H1 (cell line): ENCODE results near the gene SPSB1. TPM values are rescaled to one million over a fixed set of nuclear protein-coding genes. Genes with fewer than 3 reads are reported as not detected.

ENCODE experiments used
- CTCF ChIA-PET: fragments of 300-600 bp; sonication (Branson Sonifier 250); formaldehyde crosslinking; loops from one replicate; lab custom pipeline; 2021; ENCODE audit not compliant: partially characterized antibody; lab: Charles Lee
- POLR2A ChIA-PET: fragments of 300-600 bp; sonication (Branson Sonifier 250); formaldehyde crosslinking; loops from one replicate; lab custom pipeline; 2021; ENCODE audit warnings: inconsistent platforms; ENCODE audit not compliant: partially characterized antibody; lab: Charles Lee
- DNase-seq, 2 experiments: peaks; one replicate each; pipeline versions ENCODE4 v3.0.0 to v3.0.0-alpha.2; 2010 to 2022; ENCODE audit warnings: low spot score in 2 of 2, low read depth in 1 of 2, mixed read lengths in 1 of 2
- FAIRE-seq: peaks from 2 replicates; lab custom pipeline; 2011; peaks lifted over from hg19 to GRCh38; lab: Jason Lieb, UNC
- H2AFZ ChIP-seq: 2 replicates; pipeline ENCODE4 v1.8.1; 2012; ENCODE audit warnings: low read length, inconsistent platforms
- H2AK5ac ChIP-seq: 2 replicates; pipeline ENCODE4 v1.6.1; 2013; ENCODE audit warnings: low read depth, low read length
- H2BK120ac ChIP-seq: replicated peaks from 2 replicates; pipeline ENCODE3; 2013; ENCODE audit warnings: low read depth, low read length, inconsistent platforms
- H2BK12ac ChIP-seq: 2 replicates; pipeline ENCODE4 v1.6.1; 2013; ENCODE audit warnings: low read depth, low read length
- H2BK15ac ChIP-seq: 2 replicates; pipeline ENCODE4 v1.6.1; 2013; ENCODE audit warnings: low read length
- H2BK20ac ChIP-seq: 2 replicates; pipeline ENCODE4 v1.6.1; 2013; ENCODE audit warnings: low read length
- H2BK5ac ChIP-seq: 2 replicates; pipeline ENCODE4 v1.6.1; 2013; ENCODE audit warnings: low read depth, low read length
- H3K14ac ChIP-seq: 2 replicates; pipeline ENCODE4 v1.6.1; 2013; ENCODE audit warnings: inconsistent platforms; ENCODE audit not compliant: insufficient read length
- H3K18ac ChIP-seq: 2 replicates; pipeline ENCODE4 v1.6.1; 2013; ENCODE audit warnings: low read length; ENCODE audit errors: extremely low read depth
- H3K23ac ChIP-seq: 2 replicates; pipeline ENCODE4 v1.6.1; 2013; ENCODE audit warnings: inconsistent platforms; ENCODE audit not compliant: insufficient read length
- H3K23me2 ChIP-seq: 2 replicates; pipeline ENCODE4 v1.6.1; 2013; ENCODE audit warnings: low read depth, low read length
- H3K27ac ChIP-seq: 2 replicates; pipeline ENCODE4 v1.6.1; 2011; ENCODE audit warnings: low read depth, low read length, inconsistent platforms
- H3K27me3 ChIP-seq, 4 experiments: replicated peaks in 1 of 4; 1 replicate in 1 of 4; 2 replicates in 3 of 4; pipeline versions ENCODE4 v1.6.1 to v1.8.1; 2011 to 2013; ENCODE audit warnings: low read length in 3 of 4, mild to moderate bottlenecking in 3 of 4, inconsistent platforms in 2 of 4, mixed read lengths in 2 of 4, moderate library complexity in 1 of 4; ENCODE audit not compliant: control insufficient read depth in 3 of 4, insufficient read depth in 3 of 4; ENCODE audit errors: extremely low read depth in 1 of 4
- H3K36me3 ChIP-seq, 4 experiments: 2 replicates each; pipeline versions ENCODE4 v1.6.1 to v1.8.1; 2011 to 2013; ENCODE audit warnings: mild to moderate bottlenecking in 4 of 4, low read length in 3 of 4, moderate library complexity in 2 of 4, control low read depth in 1 of 4, inconsistent platforms in 1 of 4; ENCODE audit not compliant: insufficient read depth in 4 of 4, control insufficient read depth in 2 of 4
- H3K4ac ChIP-seq: replicated peaks from 2 replicates; pipeline ENCODE3; 2013; ENCODE audit warnings: low read length, low read depth, mixed read lengths, inconsistent platforms; ENCODE audit not compliant: insufficient read length
- H3K4me1 ChIP-seq, 4 experiments: replicated peaks in 1 of 4; 1 replicate in 1 of 4; 2 replicates in 3 of 4; pipeline versions ENCODE4 v1.6.1 to v1.8.1; 2011 to 2013; ENCODE audit warnings: low read length in 3 of 4, inconsistent platforms in 2 of 4, mixed read lengths in 1 of 4; ENCODE audit not compliant: insufficient read depth in 4 of 4, control insufficient read depth in 3 of 4
- H3K4me2 ChIP-seq, 2 experiments: 2 replicates each; pipeline versions ENCODE4 v1.6.1 to v1.8.1; 2011 to 2013; ENCODE audit warnings: low read depth in 2 of 2, low read length in 2 of 2, control low read depth in 1 of 2, inconsistent platforms in 1 of 2, mild to moderate bottlenecking in 1 of 2; ENCODE audit not compliant: insufficient read depth in 1 of 2
- H3K4me3 ChIP-seq, 4 experiments: fragments of 200-600, 300-600 bp in 1 of 4; sonication (generic), shearing (Covaris generic), sonication (Bioruptor Twin) in 1 of 4; 2 replicates each; pipeline versions ENCODE4 v1.5.1 to v1.8.1; 2011 to 2016; ENCODE audit warnings: low read length in 4 of 4, low read depth in 3 of 4, control low read depth in 2 of 4, inconsistent platforms in 2 of 4, mild to moderate bottlenecking in 2 of 4, mixed read lengths in 1 of 4, moderate library complexity in 1 of 4; ENCODE audit not compliant: insufficient read depth in 2 of 4; ENCODE audit errors: extremely low read depth in 1 of 4
- H3K56ac ChIP-seq: replicated peaks from 2 replicates; pipeline ENCODE3; 2013; ENCODE audit warnings: low read depth, mild to moderate bottlenecking, mixed read lengths, low read length, inconsistent platforms; ENCODE audit not compliant: insufficient read length
- H3K79me1 ChIP-seq: 2 replicates; pipeline ENCODE4 v1.6.1; 2013; ENCODE audit warnings: low read depth, low read length, control low read depth
- H3K79me2 ChIP-seq, 2 experiments: 2 replicates each; pipeline versions ENCODE4 v1.6.1 to v1.8.1; 2012 to 2013; ENCODE audit warnings: low read length in 2 of 2, mild to moderate bottlenecking in 2 of 2, inconsistent platforms in 1 of 2; ENCODE audit not compliant: insufficient read depth in 2 of 2, control insufficient read depth in 1 of 2
- H3K9ac ChIP-seq, 4 experiments: replicated peaks in 1 of 4; 1 replicate in 1 of 4; 2 replicates in 3 of 4; pipeline versions ENCODE4 v1.6.1 to v1.8.1; 2011 to 2013; ENCODE audit warnings: low read depth in 3 of 4, low read length in 3 of 4, control low read depth in 2 of 4, mild to moderate bottlenecking in 2 of 4, moderate library complexity in 2 of 4, inconsistent platforms in 1 of 4; ENCODE audit errors: extremely low read depth in 1 of 4
- H3K9me3 ChIP-seq, 2 experiments: 2 replicates each; pipeline versions ENCODE4 v1.6.1 to v1.8.1; 2012 to 2013; ENCODE audit warnings: mild to moderate bottlenecking in 2 of 2, moderate library complexity in 2 of 2, control low read depth in 1 of 2, inconsistent platforms in 1 of 2, low read depth in 1 of 2, low read length in 1 of 2, mixed read lengths in 1 of 2; ENCODE audit not compliant: insufficient read depth in 2 of 2
- H4K20me1 ChIP-seq, 2 experiments: replicated peaks in 1 of 2; 2 replicates each; pipeline versions ENCODE3 to v1.8.1; 2011 to 2013; ENCODE audit warnings: inconsistent platforms in 2 of 2, low read length in 2 of 2, mild to moderate bottlenecking in 1 of 2; ENCODE audit not compliant: insufficient read depth in 2 of 2, control insufficient read depth in 1 of 2
- H4K5ac ChIP-seq: 2 replicates; pipeline ENCODE4 v1.6.1; 2013; ENCODE audit warnings: low read length, low read depth, mixed read lengths, inconsistent platforms; ENCODE audit not compliant: insufficient read length
- H4K8ac ChIP-seq: 2 replicates; pipeline ENCODE4 v1.8.0; 2013; ENCODE audit warnings: mild to moderate bottlenecking, moderate library complexity, low read length, inconsistent platforms; ENCODE audit not compliant: insufficient read depth; ENCODE audit errors: extremely low read depth
- H4K91ac ChIP-seq: replicated peaks from 2 replicates; pipeline ENCODE3; 2013; ENCODE audit warnings: low read length, mixed read lengths, inconsistent platforms; ENCODE audit not compliant: insufficient read length
- ATF2 ChIP-seq: IDR thresholded peaks from 2 replicates; pipeline ENCODE4 v1.6.1; 2012; ENCODE audit warnings: low read length, inconsistent platforms
- ATF3 ChIP-seq: IDR thresholded peaks from 2 replicates; pipeline ENCODE4 v1.6.1; 2011; ENCODE audit warnings: low read depth, mild to moderate bottlenecking, low read length; ENCODE audit not compliant: insufficient read depth
- BRCA1 ChIP-seq: IDR thresholded peaks from 2 replicates; pipeline ENCODE4 v1.6.1; 2012; ENCODE audit warnings: low read depth, low read length, improper control_type of control experiment
- CEBPB ChIP-seq: IDR thresholded peaks from 2 replicates; pipeline ENCODE4 v1.6.1; 2012; ENCODE audit warnings: low read depth, low read length
- EZH2 ChIP-seq: fragments of 200-600 bp; sonication (generic); IDR thresholded peaks from 2 replicates; pipeline ENCODE4 v1.7.1; 2012; ENCODE audit warnings: low read depth, mild to moderate bottlenecking, moderate library complexity, low read length, inconsistent platforms; ENCODE audit not compliant: severe bottlenecking
- GABPA ChIP-seq: IDR thresholded peaks from 2 replicates; pipeline ENCODE4 v1.6.1; 2011; ENCODE audit warnings: mild to moderate bottlenecking, low read length, moderate library complexity, borderline replicate concordance; ENCODE audit not compliant: insufficient read depth
- JUN ChIP-seq: IDR thresholded peaks from 2 replicates; pipeline ENCODE4 v1.6.1; 2011; ENCODE audit warnings: low read depth, mild to moderate bottlenecking, improper control_type of control experiment, low read length
- JUND ChIP-seq: IDR thresholded peaks from 2 replicates; pipeline ENCODE4 v1.6.1; 2011; ENCODE audit warnings: mild to moderate bottlenecking, improper control_type of control experiment, low read length
- WGBS, 2 experiments: shearing (Covaris generic) in 1 of 2; methylation state at CpG; one replicate each; pipeline versions ENCODE4 v1.1.6 to v1.1.7; 2013 to 2015; ENCODE audit warnings: low lambda C conversion rate in 2 of 2, mixed read lengths in 2 of 2, inconsistent platforms in 1 of 2, low coverage in 1 of 2, missing lambda C conversion rate in 1 of 2; ENCODE audit not compliant: insufficient replicate concordance in 2 of 2, insufficient coverage in 1 of 2, insufficient read length in 1 of 2; ENCODE audit errors: extremely low coverage in 1 of 2, missing lambda C conversion rate in 1 of 2; 5-methylcytosine and 5-hydroxymethylcytosine counted together
- polyA plus RNA-seq, 7 experiments: library from polyadenylated mRNA; depleted of rRNA in 3 of 7; stranded (reverse) in 5 of 7; unstranded in 2 of 7; fragments of >200 nt in 5 of 7; fragments of 200-250 nt in 2 of 7; gene quantifications; 1 replicate in 5 of 7; 2 replicates in 1 of 7; 4 replicates in 1 of 7; pipeline versions ENCODE4 v1.2.1 to v1.2.3, GENCODE V29; 2011 to 2013; ENCODE audit warnings: missing spikeins in 2 of 7, mixed read lengths in 2 of 7
- total RNA-seq: library from RNA; stranded (reverse); fragmentation: NEBNext Ultra II Directional; extraction: Animal tissue kit (Norgen Biotek cat#: 25700); gene quantifications from 2 replicates; pipeline ENCODE4 v1.2.1, GENCODE V29; 2021

The SPSB1 gene
- total and polyA plus RNA-seq, 2 of the 8 experiments (the other 6 are each of a cell fraction or from before 2014, with no cell fraction given), result 5.3 to 6.4 TPM

- no peak overlapping the region for H3K4me3 ChIP-seq
- H2AFZ ChIP-seq, result no peak overlapping the region
- no peak overlapping the region for H3K9ac ChIP-seq
- H2BK120ac ChIP-seq, result no peak overlapping the region
- H2BK20ac ChIP-seq, result no peak overlapping the region
- H4K20me1 ChIP-seq, result peaks cover 2 to 3% of the 10 kb centered on the region in 2 experiments
- no peak overlapping the region for H2BK12ac ChIP-seq
- no peak overlapping the region for H3K4me2 ChIP-seq
- no peak overlapping the region for H4K5ac ChIP-seq
- no peaks in the 10 kb centered on the region for H3K79me2 ChIP-seq
- H3K56ac ChIP-seq, result no peak overlapping the region
- no peak overlapping the region for H2BK15ac ChIP-seq
- no peaks in the 10 kb centered on the region for H3K9me3 ChIP-seq
- ChIA-PET CTCF (interaction anchor here (0.6 to 2.2 kb wide), 6 partner anchors 9 to 501 kb away, joined by 3 to 7 read pairs (median 3); no protein-coding TSS in a partner anchor), POLR2A (no interaction called here)
- H3K79me1 ChIP-seq, result peaks cover 2% of the 10 kb centered on the region
- H3K23ac ChIP-seq, result no peak overlapping the region
- DNase-seq, result no peak
- FAIRE-seq, result no peak
- no peak overlapping the region for H3K18ac ChIP-seq
- H4K8ac ChIP-seq, result peak overlapping the region; percentile 71; the same call in 1 of the 2 replicates
- WGBS, 2 experiments, result 87% methylated on average over 8 of the region's 8 CpGs; no CpG with 5 or more reads in 1 of the 2 experiments
- H3K27ac ChIP-seq, result no peak overlapping the region
- no peak overlapping the region for H4K91ac ChIP-seq
- no peaks in the 10 kb centered on the region; a peak in 1 of 7 replicates for H3K4me1 ChIP-seq
- no peak overlapping the region for H3K14ac ChIP-seq
- H3K36me3 ChIP-seq, result no peaks in the 10 kb centered on the region
- H3K27me3 ChIP-seq, result no peaks in the 10 kb centered on the region
- no peaks in the 10 kb centered on the region for H3K23me2 ChIP-seq
- H2BK5ac ChIP-seq, result no peak overlapping the region
- no peak overlapping the region for H2AK5ac ChIP-seq
- no peak overlapping the region for H3K4ac ChIP-seq
- no peak for TF ChIP-seq JUND
- no peak for TF ChIP-seq EZH2
- TF ChIP-seq ATF2, result no peak
- no peak for TF ChIP-seq GABPA
- no peak for TF ChIP-seq JUN
- TF ChIP-seq BRCA1, result no peak
- TF ChIP-seq ATF3, result no peak
- TF ChIP-seq CEBPB, result no peak
Observed at GRCh38 chr1:9363061-9363471, 70.4 kb downstream of the SPSB1 start.
